Lower lobe of right lung (tissue), 2 donors: Measurements from ENCODE around the gene CNOT6. TPM values are rescaled to one million over a fixed set of nuclear protein-coding genes. Genes with fewer than 3 reads are reported as not detected.

Experiments
- ATAC-seq, 2 donors: fragments of 200-7000 bp; cut with Tn5 transposase; one replicate each; pipeline ENCODE4 v1.9.1; 2020 to 2022; ENCODE audit warnings: mild to moderate bottlenecking in 2 of 2, moderate library complexity in 2 of 2
- DNase-seq: peaks from one replicate; pipeline ENCODE4 v3.0.0-alpha.2; 2020
- H3K27ac ChIP-seq: fragments of 200-600 bp; one replicate; pipeline ENCODE4 v1.8.0; 2022
- H3K27me3 ChIP-seq: fragments of 200-600 bp; one replicate; pipeline ENCODE4 v1.8.0; 2022; ENCODE audit warnings: low read depth
- H3K36me3 ChIP-seq: fragments of 200-600 bp; one replicate; pipeline ENCODE4 v1.8.0; 2022; ENCODE audit warnings: mild to moderate bottlenecking
- H3K4me1 ChIP-seq: fragments of 200-600 bp; one replicate; pipeline ENCODE4 v1.8.0; 2022
- H3K4me3 ChIP-seq: fragments of 200-600 bp; one replicate; pipeline ENCODE4 v1.8.0; 2022; ENCODE audit warnings: mild to moderate bottlenecking
- H3K9me3 ChIP-seq: fragments of 200-600 bp; one replicate; pipeline ENCODE4 v1.8.0; 2022
- intact Hi-C: fragments of 100-400 bp; cut with DNase I; formaldehyde crosslinking; loops from one replicate; pipeline ENCODE4 v1.11.0; 2022
- total RNA-seq: library from RNA; stranded (reverse); fragmentation: NEBNext Ultra II Directional; extraction: Animal tissue kit (Norgen Biotek cat#: 25700); gene quantifications from one replicate; pipeline ENCODE4 v1.2.1, GENCODE V29; 2021
- TF ChIP-seq, protein P1 (sequence below): fragments of 200-600 bp; IDR thresholded peaks from one replicate; pipeline ENCODE4 v1.8.0; 2022; ENCODE audit warnings: antibody characterized with exemption, mild to moderate bottlenecking
- donor health status: DM: no; HTN: yes; CAD: no; lungs with severe emphysema.

CNOT6 gene
- total RNA-seq, 1 donor from 2014 or later: 32.4 TPM

DNA sequence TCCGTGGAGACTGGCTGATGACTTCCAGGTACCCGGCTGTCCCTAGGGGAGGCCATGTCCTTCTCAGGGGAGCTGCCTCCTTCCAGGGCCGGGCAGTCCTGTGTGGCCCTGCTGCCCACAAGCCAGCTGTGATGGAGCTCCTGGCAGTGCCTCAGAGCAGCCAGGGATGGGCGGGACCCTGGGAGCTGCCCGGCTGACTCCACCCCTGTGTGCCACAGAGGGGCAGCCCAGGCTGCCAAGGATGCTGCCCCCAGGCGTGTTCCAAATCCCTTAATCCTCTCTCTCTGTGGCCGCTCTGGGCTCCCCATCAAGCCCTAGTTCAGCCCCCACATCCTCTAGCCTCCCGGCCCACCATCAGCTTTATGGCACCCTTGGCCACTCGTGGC is 104.1 kb downstream of the CNOT6 start:
- ATAC-seq: no peak
- no peak overlapping the region for H3K27ac ChIP-seq
- H3K9me3 ChIP-seq: no peaks in the 10 kb centered on the region
- TF ChIP-seq, protein P1, sequence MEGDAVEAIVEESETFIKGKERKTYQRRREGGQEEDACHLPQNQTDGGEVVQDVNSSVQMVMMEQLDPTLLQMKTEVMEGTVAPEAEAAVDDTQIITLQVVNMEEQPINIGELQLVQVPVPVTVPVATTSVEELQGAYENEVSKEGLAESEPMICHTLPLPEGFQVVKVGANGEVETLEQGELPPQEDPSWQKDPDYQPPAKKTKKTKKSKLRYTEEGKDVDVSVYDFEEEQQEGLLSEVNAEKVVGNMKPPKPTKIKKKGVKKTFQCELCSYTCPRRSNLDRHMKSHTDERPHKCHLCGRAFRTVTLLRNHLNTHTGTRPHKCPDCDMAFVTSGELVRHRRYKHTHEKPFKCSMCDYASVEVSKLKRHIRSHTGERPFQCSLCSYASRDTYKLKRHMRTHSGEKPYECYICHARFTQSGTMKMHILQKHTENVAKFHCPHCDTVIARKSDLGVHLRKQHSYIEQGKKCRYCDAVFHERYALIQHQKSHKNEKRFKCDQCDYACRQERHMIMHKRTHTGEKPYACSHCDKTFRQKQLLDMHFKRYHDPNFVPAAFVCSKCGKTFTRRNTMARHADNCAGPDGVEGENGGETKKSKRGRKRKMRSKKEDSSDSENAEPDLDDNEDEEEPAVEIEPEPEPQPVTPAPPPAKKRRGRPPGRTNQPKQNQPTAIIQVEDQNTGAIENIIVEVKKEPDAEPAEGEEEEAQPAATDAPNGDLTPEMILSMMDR: no peak
- no peaks in the 10 kb centered on the region for H3K36me3 ChIP-seq
- H3K27me3 ChIP-seq: no peaks in the 10 kb centered on the region
- intact Hi-C loops: no loop called here
- no peak overlapping the region for H3K4me3 ChIP-seq
- DNase-seq: no peak
- H3K4me1 ChIP-seq: no peaks in the 10 kb centered on the region

DNA sequence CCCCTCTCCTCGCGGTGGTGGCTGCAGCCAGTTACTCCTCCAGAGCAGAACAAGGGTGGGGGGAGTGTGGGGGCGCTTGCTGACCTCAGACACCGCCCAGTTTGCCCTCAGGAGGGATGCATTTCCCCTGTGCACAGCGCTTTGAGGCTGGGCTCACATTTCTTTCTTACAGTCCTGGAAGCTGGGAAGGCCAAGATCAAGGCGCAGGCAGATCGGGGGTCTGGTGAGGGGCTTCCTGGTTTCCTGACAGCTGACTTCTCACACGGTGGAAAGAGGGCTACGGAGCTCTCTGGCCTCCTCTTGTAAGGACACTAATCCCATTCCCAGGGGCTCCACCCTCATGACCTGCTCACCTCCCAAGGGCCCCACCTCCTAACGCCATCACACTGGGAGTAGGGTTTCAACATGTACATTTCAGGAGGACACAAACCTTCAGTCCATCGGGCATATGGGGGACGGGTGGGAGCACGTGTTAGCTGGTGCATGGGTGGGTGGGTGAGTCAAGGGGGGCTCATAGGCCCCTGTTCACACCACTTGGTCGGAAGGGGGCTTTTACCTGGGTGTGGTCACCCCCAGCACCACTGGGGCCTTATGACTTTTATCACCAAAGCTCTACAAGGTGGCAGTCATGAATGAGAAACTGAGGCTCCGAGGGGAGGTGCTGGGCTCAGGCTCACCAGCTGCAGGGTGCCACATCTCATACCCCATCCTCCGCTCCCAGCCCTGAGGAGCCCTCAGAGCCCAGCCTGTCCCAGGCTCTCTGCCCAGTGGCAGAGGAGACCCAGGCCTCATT is 104.8 kb downstream of the CNOT6 start:
- DNase-seq: no peak
- TF ChIP-seq, protein P1: no peak
- Histone ChIP-seq H3K36me3 (no peaks in the 10 kb centered on the region), H3K9me3 (no peaks in the 10 kb centered on the region), H3K27ac (no peak overlapping the region), H3K4me1 (no peaks in the 10 kb centered on the region), H3K4me3 (no peak overlapping the region), H3K27me3 (no peaks in the 10 kb centered on the region)
- no peak for ATAC-seq
- intact Hi-C loops: no loop called here

DNA sequence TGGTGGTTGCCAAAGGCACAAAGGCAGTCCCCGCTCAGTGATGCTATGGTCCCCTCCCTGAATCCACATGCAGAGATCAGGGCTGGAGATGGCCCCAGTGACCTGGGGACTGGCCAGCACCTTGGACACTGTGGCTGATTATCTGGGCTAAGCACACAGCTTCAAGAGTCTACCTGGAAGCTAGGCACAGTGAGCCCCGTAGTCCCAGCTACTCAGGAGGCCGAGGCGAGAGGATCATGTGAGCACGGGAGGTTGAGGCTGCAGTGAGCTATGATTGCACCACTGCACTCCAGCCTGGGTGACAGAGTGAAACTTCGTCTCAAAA is 105.4 kb downstream of the CNOT6 start:
- Histone ChIP-seq H3K27ac (no peak overlapping the region), H3K27me3 (no peaks in the 10 kb centered on the region), H3K4me1 (no peaks in the 10 kb centered on the region), H3K4me3 (no peak overlapping the region), H3K9me3 (no peaks in the 10 kb centered on the region), H3K36me3 (no peaks in the 10 kb centered on the region)
- ATAC-seq (no peak), DNase-seq (no peak)
- intact Hi-C loops: no loop called here
- TF ChIP-seq, protein P1: no peak

DNA sequence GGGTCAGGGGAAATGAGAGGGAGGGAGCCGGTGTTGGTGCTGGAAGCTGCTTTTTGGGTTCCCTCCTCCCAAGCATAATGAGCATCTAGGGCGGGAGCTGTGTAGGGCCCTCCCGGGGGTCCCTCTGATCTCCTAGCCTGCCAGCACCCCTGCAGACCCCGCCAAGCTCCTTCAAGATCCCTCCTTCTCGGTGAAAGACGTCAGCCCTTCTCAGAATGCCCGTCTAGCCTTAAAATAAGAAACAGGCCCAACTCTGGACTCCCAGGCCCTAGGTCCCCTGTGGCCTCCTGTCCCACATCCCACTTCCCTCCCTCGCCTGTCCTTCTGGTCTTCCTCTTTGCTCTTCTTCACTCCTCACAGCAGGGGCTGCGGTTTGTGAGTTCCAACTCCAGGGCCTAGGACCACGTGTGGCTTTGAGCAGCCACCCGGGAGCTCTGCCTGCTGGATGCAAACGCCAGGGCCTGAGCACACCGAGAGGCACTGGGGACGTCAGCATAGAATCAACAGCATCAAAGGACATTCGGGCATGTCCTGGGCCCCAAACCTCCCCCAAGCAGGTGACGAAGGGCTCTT is 105.9 kb downstream of the CNOT6 start:
- TF ChIP-seq, protein P1: no peak
- Histone ChIP-seq H3K27ac (peak overlapping the region; percentile 31), H3K4me1 (no peaks in the 10 kb centered on the region), H3K27me3 (no peaks in the 10 kb centered on the region), H3K4me3 (no peak overlapping the region), H3K36me3 (no peaks in the 10 kb centered on the region), H3K9me3 (no peaks in the 10 kb centered on the region)
- no peak for DNase-seq
- ATAC-seq: no peak
- intact Hi-C loops: no loop called here

DNA sequence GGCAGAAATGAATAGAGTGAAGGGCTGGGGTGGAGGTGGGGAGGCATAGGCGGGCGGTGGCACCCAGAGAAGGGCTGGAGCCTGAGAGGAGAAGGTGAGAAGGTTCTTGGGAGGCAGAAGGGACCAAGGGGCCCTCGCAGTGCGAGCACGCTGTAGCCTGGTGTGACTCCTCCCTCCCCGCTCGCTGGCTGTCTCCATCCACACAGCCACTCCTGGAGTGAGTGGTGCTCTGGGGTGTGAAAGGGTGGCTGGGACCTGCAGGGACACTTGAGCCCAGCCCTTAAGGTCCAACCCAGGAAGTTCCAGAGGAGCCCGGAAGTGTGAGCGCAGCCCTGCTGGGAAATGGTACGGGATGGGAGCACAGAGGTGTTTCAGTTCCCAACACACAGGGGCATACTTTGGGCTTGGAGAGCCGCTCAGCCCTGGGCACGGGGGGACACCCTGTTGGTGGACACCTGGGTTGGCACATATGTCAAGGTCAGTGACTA is 106.4 kb downstream of the CNOT6 start:
- peak overlapping the region; percentile 31 for H3K27ac ChIP-seq
- no peaks in the 10 kb centered on the region for H3K4me1 ChIP-seq
- no peaks in the 10 kb centered on the region for H3K27me3 ChIP-seq
- TF ChIP-seq, protein P1: no peak
- DNase-seq (peak; percentile 77), ATAC-seq (peak; percentile 71 to 77)
- H3K4me3 ChIP-seq: no peak overlapping the region
- no peaks in the 10 kb centered on the region for H3K36me3 ChIP-seq
- H3K9me3 ChIP-seq: no peaks in the 10 kb centered on the region
- intact Hi-C loops: no loop called here
